Activated CD4-positive, alpha-beta T cell treated with anti-CD3 and anti-CD28 coated beads, Interleukin-2, amount 10 ng/mL, durations not matched to agents 24 days and 14 days (primary cell): Measurements from ENCODE around the gene SLC25A13. TPM values are rescaled to one million over a fixed set of nuclear protein-coding genes. Genes with fewer than 3 reads are reported as not detected.

Source experiments
- DNase-seq: peaks from one replicate; pipeline ENCODE4 v3.0.0; 2022
- H3K27ac Mint-ChIP-seq: one replicate; pipeline ENCODE4 v1.8.0; 2022; ENCODE audit warnings: mild to moderate bottlenecking, mixed read lengths
- H3K27me3 Mint-ChIP-seq: one replicate; pipeline ENCODE4 v1.8.0; 2022; ENCODE audit warnings: mixed read lengths
- H3K36me3 Mint-ChIP-seq: one replicate; pipeline ENCODE4 v1.8.0; 2022; ENCODE audit warnings: low read depth, mild to moderate bottlenecking, mixed read lengths
- H3K4me1 Mint-ChIP-seq: one replicate; pipeline ENCODE4 v1.8.0; 2021; ENCODE audit warnings: mixed read lengths
- H3K4me3 Mint-ChIP-seq: one replicate; pipeline ENCODE4 v1.8.0; 2022; ENCODE audit warnings: mild to moderate bottlenecking, moderate library complexity, mixed read lengths
- H3K9me3 Mint-ChIP-seq: one replicate; pipeline ENCODE4 v1.8.0; 2021; ENCODE audit warnings: mixed read lengths
- intact Hi-C: fragments of 100-400 bp; cut with micrococcal nuclease; formaldehyde crosslinking; loops from one replicate; pipeline ENCODE4 v1.15.1; 2023
- total RNA-seq: library from RNA; stranded (reverse); gene quantifications from 2 replicates; pipeline ENCODE4 v1.2.3, GENCODE V29; 2022

Gene SLC25A13
- total RNA-seq, 1 donor from 2014 or later = 26.3 TPM

GRCh38 chr7:96111405-96111804 is 210.5 kb downstream of the SLC25A13 start:
- Mint-ChIP-seq H3K36me3 (no peaks in the 10 kb centered on the region), H3K27me3 (peaks cover 10% of the 10 kb centered on the region), H3K4me1 (no peaks in the 10 kb centered on the region), H3K4me3 (no peak overlapping the region), H3K9me3 (no peaks in the 10 kb centered on the region), H3K27ac (no peak overlapping the region)
- DNase-seq = no peak
- intact Hi-C loops = no loop called here

- H3K9me3 Mint-ChIP-seq = peaks cover 4% of the 10 kb centered on the region
- no peak overlapping the region for H3K27ac Mint-ChIP-seq
- no peaks in the 10 kb centered on the region for H3K4me1 Mint-ChIP-seq
- DNase-seq = no peak
- no peaks in the 10 kb centered on the region for H3K36me3 Mint-ChIP-seq
- H3K4me3 Mint-ChIP-seq = no peak overlapping the region
- intact Hi-C loops = no loop called here
- H3K27me3 Mint-ChIP-seq = peaks cover 8% of the 10 kb centered on the region
Observed at GRCh38 chr7:96104984-96105383, 216.9 kb downstream of the SLC25A13 start.

GRCh38 chr7:96102096-96102811 is 219.6 kb downstream of the SLC25A13 start:
- intact Hi-C loops = no loop called here
- H3K27me3 Mint-ChIP-seq = peaks cover 1% of the 10 kb centered on the region
- no peaks in the 10 kb centered on the region for H3K36me3 Mint-ChIP-seq
- DNase-seq = no peak
- no peaks in the 10 kb centered on the region for H3K4me1 Mint-ChIP-seq
- H3K27ac Mint-ChIP-seq = no peak overlapping the region
- peaks cover 4% of the 10 kb centered on the region for H3K9me3 Mint-ChIP-seq
- no peak overlapping the region for H3K4me3 Mint-ChIP-seq

- no peak overlapping the region for H3K4me3 Mint-ChIP-seq
- intact Hi-C loops = no loop called here
- peaks cover 5% of the 10 kb centered on the region for H3K27me3 Mint-ChIP-seq
- no peak for DNase-seq
- H3K4me1 Mint-ChIP-seq = no peaks in the 10 kb centered on the region
- H3K36me3 Mint-ChIP-seq = no peaks in the 10 kb centered on the region
- no peak overlapping the region for H3K27ac Mint-ChIP-seq
- H3K9me3 Mint-ChIP-seq = peaks cover 4% of the 10 kb centered on the region
Observed at GRCh38 chr7:96100737-96101136, 221.2 kb downstream of the SLC25A13 start.

GRCh38 chr7:96097835-96098234 is 224.1 kb downstream of the SLC25A13 start:
- no peaks in the 10 kb centered on the region for H3K4me1 Mint-ChIP-seq
- no peak for DNase-seq
- peaks cover 15% of the 10 kb centered on the region for H3K27me3 Mint-ChIP-seq
- no peaks in the 10 kb centered on the region for H3K36me3 Mint-ChIP-seq
- peaks cover 4% of the 10 kb centered on the region for H3K9me3 Mint-ChIP-seq
- H3K4me3 Mint-ChIP-seq = no peak overlapping the region
- H3K27ac Mint-ChIP-seq = no peak overlapping the region
- intact Hi-C loops = no loop called here

GRCh38 chr7:96093435-96093834 is 228.5 kb downstream of the SLC25A13 start:
- Mint-ChIP-seq H3K36me3 (no peaks in the 10 kb centered on the region), H3K9me3 (no peaks in the 10 kb centered on the region), H3K4me3 (no peak overlapping the region), H3K27ac (no peak overlapping the region), H3K27me3 (peaks cover 33% of the 10 kb centered on the region), H3K4me1 (no peaks in the 10 kb centered on the region)
- intact Hi-C loops = no loop called here
- DNase-seq = no peak

- Mint-ChIP-seq H3K4me3 (no peak overlapping the region), H3K4me1 (no peaks in the 10 kb centered on the region), H3K27me3 (peaks cover 32% of the 10 kb centered on the region), H3K36me3 (no peaks in the 10 kb centered on the region), H3K9me3 (no peaks in the 10 kb centered on the region), H3K27ac (no peak overlapping the region)
- intact Hi-C loops = no loop called here
- no peak for DNase-seq
Observed at GRCh38 chr7:96090756-96091155, 231.1 kb downstream of the SLC25A13 start.

GRCh38 chr7:96089511-96089910 is 232.4 kb downstream of the SLC25A13 start:
- no peaks in the 10 kb centered on the region for H3K9me3 Mint-ChIP-seq
- H3K36me3 Mint-ChIP-seq = no peaks in the 10 kb centered on the region
- no peak overlapping the region for H3K4me3 Mint-ChIP-seq
- H3K27me3 Mint-ChIP-seq = peaks cover 31% of the 10 kb centered on the region
- no peaks in the 10 kb centered on the region for H3K4me1 Mint-ChIP-seq
- H3K27ac Mint-ChIP-seq = no peak overlapping the region
- no peak for DNase-seq
- intact Hi-C loops = no loop called here

- Mint-ChIP-seq H3K36me3 (no peaks in the 10 kb centered on the region), H3K4me1 (no peaks in the 10 kb centered on the region), H3K9me3 (no peaks in the 10 kb centered on the region), H3K27me3 (peaks cover 27% of the 10 kb centered on the region), H3K4me3 (no peak overlapping the region), H3K27ac (no peak overlapping the region)
- intact Hi-C loops = no loop called here
- DNase-seq = no peak
Observed at GRCh38 chr7:96088579-96088978, 233.3 kb downstream of the SLC25A13 start.

GRCh38 chr7:96085953-96086352 is 235.9 kb downstream of the SLC25A13 start:
- Mint-ChIP-seq H3K27me3 (peaks cover 23% of the 10 kb centered on the region), H3K36me3 (no peaks in the 10 kb centered on the region), H3K4me1 (no peaks in the 10 kb centered on the region), H3K27ac (no peak overlapping the region), H3K9me3 (no peaks in the 10 kb centered on the region), H3K4me3 (no peak overlapping the region)
- no peak for DNase-seq
- intact Hi-C loops = no loop called here

GRCh38 chr7:96084881-96085553 is 236.9 kb downstream of the SLC25A13 start:
- intact Hi-C loops = no loop called here
- Mint-ChIP-seq H3K9me3 (no peaks in the 10 kb centered on the region), H3K36me3 (no peaks in the 10 kb centered on the region), H3K27ac (no peak overlapping the region), H3K4me1 (no peaks in the 10 kb centered on the region), H3K4me3 (no peak overlapping the region), H3K27me3 (peaks cover 19% of the 10 kb centered on the region)
- DNase-seq = no peak

GRCh38 chr7:96080027-96080426 is 241.9 kb downstream of the SLC25A13 start:
- DNase-seq = no peak
- peaks cover 5% of the 10 kb centered on the region for H3K4me1 Mint-ChIP-seq
- H3K9me3 Mint-ChIP-seq = no peaks in the 10 kb centered on the region
- no peak overlapping the region for H3K4me3 Mint-ChIP-seq
- no peak overlapping the region for H3K27ac Mint-ChIP-seq
- no peaks in the 10 kb centered on the region for H3K36me3 Mint-ChIP-seq
- intact Hi-C loops = no loop called here
- H3K27me3 Mint-ChIP-seq = peaks cover 40% of the 10 kb centered on the region

GRCh38 chr7:96076350-96076707 is 245.6 kb downstream of the SLC25A13 start:
- Mint-ChIP-seq H3K4me1 (peaks cover 5% of the 10 kb centered on the region), H3K27me3 (peaks cover 45% of the 10 kb centered on the region), H3K9me3 (no peaks in the 10 kb centered on the region), H3K27ac (no peak overlapping the region), H3K36me3 (no peaks in the 10 kb centered on the region), H3K4me3 (peak overlapping the region; percentile 78)
- intact Hi-C loops = loop anchor here (5.0 to 10.0 kb wide), 5 partner anchors 162 to 631 kb away; partner anchors contain the start of genes SEM1 and SLC25A13
- DNase-seq = no peak

- H3K9me3 Mint-ChIP-seq = no peaks in the 10 kb centered on the region
- DNase-seq = peak; percentile 81
- no peak overlapping the region for H3K27ac Mint-ChIP-seq
- peaks cover 45% of the 10 kb centered on the region for H3K27me3 Mint-ChIP-seq
- H3K36me3 Mint-ChIP-seq = no peaks in the 10 kb centered on the region
- H3K4me3 Mint-ChIP-seq = peak overlapping the region; percentile 78
- H3K4me1 Mint-ChIP-seq = peaks cover 5% of the 10 kb centered on the region
- intact Hi-C loops = loop anchor here (1.0 to 10.0 kb wide), 6 partner anchors 161 to 952 kb away; partner anchors contain the start of genes SEM1 and SLC25A13
Observed at GRCh38 chr7:96075510-96076349, 246.2 kb downstream of the SLC25A13 start.
